Measurements from ENCODE around the gene C12orf57. TPM values are rescaled to one million over a fixed set of nuclear protein-coding genes. Genes with fewer than 3 reads are reported as not detected.

Gene C12orf57
- total RNA-seq, 1 experiment from 2014 or later = 158 TPM

DNA sequence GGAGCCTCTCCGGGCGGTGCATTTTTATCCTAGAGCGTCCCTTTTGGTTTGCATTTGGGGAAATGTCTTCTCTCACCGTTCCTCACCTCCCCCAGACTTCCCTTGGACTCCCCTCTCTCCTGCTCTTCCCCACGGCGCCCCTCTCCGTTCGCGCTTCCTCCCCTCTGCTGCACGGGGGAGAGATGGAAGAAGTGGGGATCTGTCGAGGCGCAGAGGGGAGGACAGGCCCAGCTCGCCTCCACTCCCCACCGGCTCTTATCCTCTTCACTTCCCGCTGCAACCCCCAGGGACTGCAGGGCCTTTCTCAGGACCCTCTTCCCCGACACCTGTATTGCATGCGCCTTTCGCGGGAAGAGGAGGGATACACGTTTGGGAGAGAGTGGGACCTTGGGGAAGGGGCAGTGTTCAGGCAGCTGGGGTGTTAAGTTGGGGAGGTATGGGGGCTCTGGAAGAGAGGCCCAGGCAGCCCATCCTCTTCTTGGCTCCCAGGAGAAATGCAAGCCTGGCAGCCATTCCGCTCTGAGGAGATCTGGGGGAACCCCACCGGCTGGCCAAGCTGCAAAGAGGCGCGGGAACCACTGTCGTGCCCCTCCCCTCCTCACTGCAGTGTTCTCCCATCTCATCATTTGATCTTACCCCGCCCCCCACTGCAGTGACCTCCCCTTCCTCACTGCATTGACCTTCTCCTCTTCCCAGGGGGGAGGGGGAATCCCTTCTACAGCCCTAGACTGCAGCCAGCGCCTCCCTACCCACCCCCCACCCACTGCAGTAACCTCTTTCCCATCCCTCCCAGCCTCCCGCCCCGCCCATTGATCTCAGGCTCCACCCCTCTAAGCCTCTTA is 28.7 kb upstream of the C12orf57 start:
- H3K9me3 Mint-ChIP-seq = no peaks in the 10 kb centered on the region
- peak overlapping the region; percentile 64 for H3K27ac Mint-ChIP-seq
- peaks cover 12% of the 10 kb centered on the region for H3K27me3 Mint-ChIP-seq (ENCODE audit: low read depth)
- ATAC-seq = peak; percentile 41
- ChIA-PET CTCF (interaction anchor here (0.7 to 9.1 kb wide), 7 partner anchors 11 to 46 kb away, joined by 3 to 45 read pairs (median 7); partner anchors contain the start of gene SPSB2), POLR2A (interaction anchor here (0.5 to 2.0 kb wide), 6 partner anchors 11 to 47 kb away, joined by 4 to 16 read pairs (median 5); partner anchors contain the start of genes C12orf57, RNU7-1, SPSB2 and TPI1)
- H3K4me1 Mint-ChIP-seq = peaks cover 39% of the 10 kb centered on the region
- peaks cover 32% of the 10 kb centered on the region for H3K36me3 Mint-ChIP-seq
- DNase-seq (ENCODE audit: low spot score) = peak; percentile 74
- peak overlapping the region; percentile 97 for H3K4me3 Mint-ChIP-seq
- TF ChIP-seq PRDM15 (CRISPR knock-in tag; IDR thresholded peaks at IDR 0.05) (peak; percentile 61), GRHL2 (CRISPR knock-in tag; IDR thresholded peaks at IDR 0.05; ENCODE audit: insufficient replicate concordance, severe bottlenecking) (no peak), MAX (CRISPR knock-in tag; IDR thresholded peaks at IDR 0.05) (0 out of 2 replicates have a peak, but pooled peaks have one; percentile 51)
- TF ChIP-seq, protein P1, sequence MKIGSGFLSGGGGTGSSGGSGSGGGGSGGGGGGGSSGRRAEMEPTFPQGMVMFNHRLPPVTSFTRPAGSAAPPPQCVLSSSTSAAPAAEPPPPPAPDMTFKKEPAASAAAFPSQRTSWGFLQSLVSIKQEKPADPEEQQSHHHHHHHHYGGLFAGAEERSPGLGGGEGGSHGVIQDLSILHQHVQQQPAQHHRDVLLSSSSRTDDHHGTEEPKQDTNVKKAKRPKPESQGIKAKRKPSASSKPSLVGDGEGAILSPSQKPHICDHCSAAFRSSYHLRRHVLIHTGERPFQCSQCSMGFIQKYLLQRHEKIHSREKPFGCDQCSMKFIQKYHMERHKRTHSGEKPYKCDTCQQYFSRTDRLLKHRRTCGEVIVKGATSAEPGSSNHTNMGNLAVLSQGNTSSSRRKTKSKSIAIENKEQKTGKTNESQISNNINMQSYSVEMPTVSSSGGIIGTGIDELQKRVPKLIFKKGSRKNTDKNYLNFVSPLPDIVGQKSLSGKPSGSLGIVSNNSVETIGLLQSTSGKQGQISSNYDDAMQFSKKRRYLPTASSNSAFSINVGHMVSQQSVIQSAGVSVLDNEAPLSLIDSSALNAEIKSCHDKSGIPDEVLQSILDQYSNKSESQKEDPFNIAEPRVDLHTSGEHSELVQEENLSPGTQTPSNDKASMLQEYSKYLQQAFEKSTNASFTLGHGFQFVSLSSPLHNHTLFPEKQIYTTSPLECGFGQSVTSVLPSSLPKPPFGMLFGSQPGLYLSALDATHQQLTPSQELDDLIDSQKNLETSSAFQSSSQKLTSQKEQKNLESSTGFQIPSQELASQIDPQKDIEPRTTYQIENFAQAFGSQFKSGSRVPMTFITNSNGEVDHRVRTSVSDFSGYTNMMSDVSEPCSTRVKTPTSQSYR (CRISPR knock-in tag; IDR thresholded peaks at IDR 0.05) = peak; percentile 79
- TF ChIP-seq, protein P2, sequence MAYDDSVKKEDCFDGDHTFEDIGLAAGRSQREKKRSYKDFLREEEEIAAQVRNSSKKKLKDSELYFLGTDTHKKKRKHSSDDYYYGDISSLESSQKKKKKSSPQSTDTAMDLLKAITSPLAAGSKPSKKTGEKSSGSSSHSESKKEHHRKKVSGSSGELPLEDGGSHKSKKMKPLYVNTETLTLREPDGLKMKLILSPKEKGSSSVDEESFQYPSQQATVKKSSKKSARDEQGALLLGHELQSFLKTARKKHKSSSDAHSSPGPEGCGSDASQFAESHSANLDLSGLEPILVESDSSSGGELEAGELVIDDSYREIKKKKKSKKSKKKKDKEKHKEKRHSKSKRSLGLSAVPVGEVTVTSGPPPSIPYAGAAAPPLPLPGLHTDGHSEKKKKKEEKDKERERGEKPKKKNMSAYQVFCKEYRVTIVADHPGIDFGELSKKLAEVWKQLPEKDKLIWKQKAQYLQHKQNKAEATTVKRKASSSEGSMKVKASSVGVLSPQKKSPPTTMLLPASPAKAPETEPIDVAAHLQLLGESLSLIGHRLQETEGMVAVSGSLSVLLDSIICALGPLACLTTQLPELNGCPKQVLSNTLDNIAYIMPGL (CRISPR knock-in tag; IDR thresholded peaks at IDR 0.05) = 0 out of 2 replicates have a peak, but pooled peaks have one; percentile 48

- Mint-ChIP-seq H3K27ac (no peak overlapping the region), H3K4me1 (peaks cover 39% of the 10 kb centered on the region), H3K9me3 (no peaks in the 10 kb centered on the region), H3K27me3 (ENCODE audit: low read depth) (peaks cover 12% of the 10 kb centered on the region), H3K4me3 (peak overlapping the region; percentile 97), H3K36me3 (peaks cover 32% of the 10 kb centered on the region)
- DNase-seq (ENCODE audit: low spot score) (no peak), ATAC-seq (no peak)
- ChIA-PET POLR2A (interaction anchor here (0.6 to 2.0 kb wide), 4 partner anchors 10 to 46 kb away, joined by 4 to 16 read pairs (median 5); partner anchors contain the start of gene SPSB2), CTCF (interaction anchor here (1.0 to 9.1 kb wide), 5 partner anchors 10 to 47 kb away, joined by 3 to 45 read pairs (median 13); partner anchors contain the start of gene SPSB2)
- TF ChIP-seq JUN (CRISPR knock-in tag; IDR thresholded peaks at IDR 0.05) = no peak
- no peak for TF ChIP-seq AR (CRISPR knock-in tag; IDR thresholded peaks at IDR 0.05)
- TF ChIP-seq ZNF317 (CRISPR knock-in tag; IDR thresholded peaks at IDR 0.05; ENCODE audit: borderline replicate concordance, low read depth) = no peak
- no peak for TF ChIP-seq ZMAT4 (CRISPR knock-in tag; IDR thresholded peaks at IDR 0.05)
- no peak for TF ChIP-seq SMAD3 (CRISPR knock-in tag; IDR thresholded peaks at IDR 0.05; ENCODE audit: borderline replicate concordance)
- no peak for TF ChIP-seq SP1 (CRISPR knock-in tag; conservative IDR thresholded peaks at IDR 0.05)
- TF ChIP-seq OVOL2 (CRISPR knock-in tag; IDR thresholded peaks at IDR 0.05; ENCODE audit: borderline replicate concordance) = no peak
- TF ChIP-seq, protein P2 (CRISPR knock-in tag; IDR thresholded peaks at IDR 0.05) = no peak
- TF ChIP-seq ZNF263 (CRISPR knock-in tag; IDR thresholded peaks at IDR 0.05; ENCODE audit: low read depth) = no peak
- TF ChIP-seq ZNF396 (CRISPR knock-in tag; IDR thresholded peaks at IDR 0.05; ENCODE audit: borderline replicate concordance) = no peak
- TF ChIP-seq ELF4 (CRISPR knock-in tag; IDR thresholded peaks at IDR 0.05; ENCODE audit: low read depth) = no peak
- TF ChIP-seq ZNF423 (CRISPR knock-in tag; IDR thresholded peaks at IDR 0.05) = no peak
- no peak for TF ChIP-seq TEAD4 (CRISPR knock-in tag; IDR thresholded peaks at IDR 0.05)
- no peak for TF ChIP-seq GTF2I (CRISPR knock-in tag; conservative IDR thresholded peaks at IDR 0.05)
Measured at GRCh38 chr12:6915789-6916285, 28.0 kb upstream of the C12orf57 start.
